Neuronal stem cell (in vitro differentiated cells): ENCODE data around the gene SDHAF2.

ENCODE experiments used
- DNase-seq: peaks from one replicate; pipeline ENCODE4 v3.0.0-alpha.2; 2013; ENCODE audit warnings: low spot score
- H2AFZ ChIP-seq: one replicate; pipeline ENCODE4 v1.6.1; 2013; ENCODE audit warnings: mild to moderate bottlenecking, low read length, inconsistent platforms
- H2AK5ac ChIP-seq: 2 replicates; pipeline ENCODE4 v1.6.1; 2013; ENCODE audit warnings: low read depth, mild to moderate bottlenecking, inconsistent platforms, low read length, moderate library complexity, mixed read lengths
- H2BK120ac ChIP-seq: 2 replicates; pipeline ENCODE4 v1.6.1; 2013; ENCODE audit warnings: low read depth, mild to moderate bottlenecking, inconsistent platforms, low read length, moderate library complexity, mixed read lengths
- H2BK12ac ChIP-seq: one replicate; pipeline ENCODE4 v1.6.1; 2013; ENCODE audit warnings: low read length, inconsistent platforms
- H2BK15ac ChIP-seq: 2 replicates; pipeline ENCODE4 v1.6.1; 2013; ENCODE audit warnings: mild to moderate bottlenecking, low read length, inconsistent platforms, mixed read lengths
- H2BK5ac ChIP-seq: one replicate; pipeline ENCODE4 v1.6.1; 2013; ENCODE audit warnings: inconsistent platforms, mild to moderate bottlenecking, low read length, moderate library complexity
- H3K14ac ChIP-seq: one replicate; pipeline ENCODE4 v1.6.1; 2013; ENCODE audit warnings: low read length, inconsistent platforms
- H3K18ac ChIP-seq: 2 replicates; pipeline ENCODE4 v1.6.1; 2013; ENCODE audit warnings: low read length, inconsistent platforms
- H3K23ac ChIP-seq: 2 replicates; pipeline ENCODE4 v1.6.1; 2013; ENCODE audit warnings: low read depth, mild to moderate bottlenecking, mixed read lengths, low read length, inconsistent platforms; ENCODE audit not compliant: poor library complexity
- H3K27ac ChIP-seq: replicated peaks from 3 replicates; pipeline ENCODE4 v1.5.1; 2013; ENCODE audit warnings: low read length, inconsistent platforms
- H3K27me3 ChIP-seq, 3 experiments: 2 replicates each; pipeline ENCODE4 v1.6.1; 2013; ENCODE audit warnings: low read length in 3 of 3, mild to moderate bottlenecking in 2 of 3, inconsistent platforms in 1 of 3, low read depth in 1 of 3, mixed read lengths in 1 of 3, moderate library complexity in 1 of 3; ENCODE audit not compliant: control insufficient read depth in 3 of 3, insufficient read depth in 3 of 3
- H3K36me3 ChIP-seq, 2 donors: replicated peaks in 1 of 2; 2 replicates each; pipeline ENCODE4 v1.6.1; 2013; ENCODE audit warnings: low read length in 2 of 2; ENCODE audit not compliant: control insufficient read depth in 2 of 2, insufficient read depth in 2 of 2
- H3K4ac ChIP-seq: 2 replicates; pipeline ENCODE4 v1.6.1; 2013; ENCODE audit warnings: inconsistent platforms, mild to moderate bottlenecking, low read length, moderate library complexity
- H3K4me1 ChIP-seq, 2 donors: 1 replicate in 1 of 2; 2 replicates in 1 of 2; pipeline ENCODE4 v1.6.1; 2013; ENCODE audit warnings: low read length in 2 of 2, low read depth in 1 of 2; ENCODE audit not compliant: control insufficient read depth in 2 of 2, insufficient read depth in 1 of 2
- H3K4me2 ChIP-seq: one replicate; pipeline ENCODE4 v1.6.1; 2013; ENCODE audit warnings: mild to moderate bottlenecking, low read length, inconsistent platforms; ENCODE audit not compliant: insufficient read depth, poor library complexity, severe bottlenecking
- H3K4me3 ChIP-seq, 2 donors: 2 replicates each; pipeline ENCODE4 v1.5.1; 2013; ENCODE audit warnings: low read length in 2 of 2, mild to moderate bottlenecking in 2 of 2, inconsistent platforms in 1 of 2, moderate library complexity in 1 of 2
- H3K79me1 ChIP-seq: one replicate; pipeline ENCODE4 v1.6.1; 2013; ENCODE audit warnings: low read depth, mild to moderate bottlenecking, inconsistent platforms, low read length, moderate library complexity
- H3K9ac ChIP-seq: one replicate; pipeline ENCODE4 v1.6.1; 2013; ENCODE audit warnings: mild to moderate bottlenecking, low read depth, low read length, inconsistent platforms; ENCODE audit not compliant: poor library complexity
- H3K9me3 ChIP-seq, 2 donors: replicated peaks in 1 of 2; 2 replicates each; pipeline versions ENCODE3 to v1.6.1; 2013; ENCODE audit warnings: low read length in 2 of 2, mild to moderate bottlenecking in 2 of 2, inconsistent platforms in 1 of 2, low read depth in 1 of 2, mixed read lengths in 1 of 2, moderate library complexity in 1 of 2; ENCODE audit not compliant: control insufficient read depth in 2 of 2, insufficient read depth in 1 of 2
- H4K8ac ChIP-seq: one replicate; pipeline ENCODE4 v1.6.1; 2013; ENCODE audit warnings: low read depth, mild to moderate bottlenecking, inconsistent platforms, low read length, moderate library complexity
- H4K91ac ChIP-seq: one replicate; pipeline ENCODE4 v1.6.1; 2013; ENCODE audit warnings: low read length, low read depth, mild to moderate bottlenecking, inconsistent platforms; ENCODE audit not compliant: poor library complexity
- WGBS, 2 donors: extraction: QIAGEN DNeasy Blood & Tissue Kit; methylation state at CpG; one replicate each; pipeline ENCODE4 v1.1.7; 2013; ENCODE audit warnings: missing lambda C conversion rate in 2 of 2, mixed read lengths in 1 of 2; ENCODE audit not compliant: insufficient read length in 2 of 2, insufficient replicate concordance in 1 of 2; ENCODE audit errors: extremely low coverage in 2 of 2; 5-methylcytosine and 5-hydroxymethylcytosine counted together

Gene SDHAF2

GRCh38 chr11:61480261-61480993 lies 50.5 kb downstream of the SDHAF2 start:
- H4K91ac ChIP-seq: no peak overlapping the region
- H2AK5ac ChIP-seq: no peak overlapping the region
- no peaks in the 10 kb centered on the region for H3K36me3 ChIP-seq
- H2BK5ac ChIP-seq: no peak overlapping the region
- H2BK15ac ChIP-seq: no peak overlapping the region
- H3K18ac ChIP-seq: no peak overlapping the region
- no peak overlapping the region for H3K14ac ChIP-seq
- no CpG with 5 or more reads among the region's 15 CpGs for WGBS, 2 donors
- H3K27me3 ChIP-seq: peaks cover 0 to 2% (median 0%) of the 10 kb centered on the region in 3 experiments
- H3K23ac ChIP-seq: no peak overlapping the region
- no peak overlapping the region for H3K4ac ChIP-seq
- no peak for DNase-seq
- no peak overlapping the region for H3K4me3 ChIP-seq
- H3K9me3 ChIP-seq: no peaks in the 10 kb centered on the region
- H4K8ac ChIP-seq: no peak overlapping the region
- H3K79me1 ChIP-seq: peaks cover 2% of the 10 kb centered on the region
- H3K27ac ChIP-seq: no peak overlapping the region
- H2BK120ac ChIP-seq: no peak overlapping the region
- peaks cover 26 to 32% of the 10 kb centered on the region in 2 donors for H3K4me1 ChIP-seq
- no peak overlapping the region for H2AFZ ChIP-seq
- no peak overlapping the region for H3K4me2 ChIP-seq
- H2BK12ac ChIP-seq: no peak overlapping the region
- no peak overlapping the region for H3K9ac ChIP-seq

DNA sequence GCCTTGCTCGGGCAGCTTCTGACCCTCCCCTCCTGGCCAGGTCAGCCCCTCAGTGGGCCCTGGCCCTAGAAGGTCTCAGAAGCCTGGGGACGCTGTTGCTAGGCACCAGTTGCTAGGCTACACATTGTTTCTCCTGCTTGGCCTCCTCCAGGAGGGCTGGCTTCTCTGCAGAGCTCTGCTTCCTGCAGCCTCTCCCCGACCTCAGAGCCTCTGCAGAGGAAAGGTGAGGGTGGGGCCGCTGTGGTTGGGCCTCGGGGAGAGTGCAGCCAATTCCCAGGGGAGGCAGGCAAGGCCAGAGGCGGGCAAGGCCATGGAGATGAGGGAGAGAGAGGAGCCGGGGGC lies 51.0 kb downstream of the SDHAF2 start:
- no peak overlapping the region for H3K27ac ChIP-seq

DNA sequence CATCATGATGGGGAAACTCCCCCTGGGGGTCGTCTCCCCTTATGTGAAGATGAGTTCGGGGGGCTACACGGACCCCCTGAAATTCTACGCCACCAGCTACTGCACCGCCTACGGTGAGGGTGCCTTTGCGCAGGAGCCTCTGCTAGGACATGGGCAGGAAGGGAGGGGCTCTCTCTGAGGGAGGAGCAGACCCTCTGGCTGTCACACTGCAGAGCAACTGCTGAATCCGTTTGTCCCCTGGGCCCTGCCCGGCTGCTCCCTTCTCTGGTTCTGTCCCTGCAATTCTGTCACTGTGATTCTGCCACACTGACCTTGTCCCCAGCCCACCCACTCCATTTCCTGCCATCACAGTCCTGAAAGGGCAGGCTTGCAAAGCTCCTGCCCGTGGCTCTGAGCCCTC lies 51.9 kb downstream of the SDHAF2 start:
- peak overlapping the region; percentile 6 for H3K23ac ChIP-seq
- H2AFZ ChIP-seq: no peak overlapping the region
- H3K4me1 ChIP-seq: peaks cover 26 to 32% of the 10 kb centered on the region in 2 donors
- H3K27me3 ChIP-seq: peaks cover 0 to 2% (median 0%) of the 10 kb centered on the region in 3 experiments
- H4K91ac ChIP-seq: no peak overlapping the region
- no peaks in the 10 kb centered on the region for H3K9me3 ChIP-seq
- WGBS, 2 donors: no CpG with 5 or more reads among the region's 10 CpGs
- no peak overlapping the region for H3K9ac ChIP-seq
- DNase-seq: no peak
- H2BK15ac ChIP-seq: peak overlapping the region; percentile 3
- no peak overlapping the region for H3K4me2 ChIP-seq
- H3K27ac ChIP-seq: no peak overlapping the region
- H3K4ac ChIP-seq: no peak overlapping the region
- peaks cover 2% of the 10 kb centered on the region for H3K79me1 ChIP-seq
- H2AK5ac ChIP-seq: peak overlapping the region; percentile 27
- peak overlapping the region; percentile 90 for H3K18ac ChIP-seq
- peak overlapping the region; percentile 12 for H3K14ac ChIP-seq
- peak overlapping the region; percentile 24 for H2BK12ac ChIP-seq
- H2BK120ac ChIP-seq: no peak overlapping the region
- no peak overlapping the region for H2BK5ac ChIP-seq
- H3K36me3 ChIP-seq: no peaks in the 10 kb centered on the region
- H4K8ac ChIP-seq: no peak overlapping the region
- H3K4me3 ChIP-seq: no peak overlapping the region

More for the DNA sequence above, 51.0 kb downstream of the SDHAF2 start:
- Histone ChIP-seq H2BK15ac (no peak overlapping the region), H2AK5ac (no peak overlapping the region), H3K4me3 (no peak overlapping the region), H2BK120ac (no peak overlapping the region), H4K91ac (no peak overlapping the region), H3K9me3 (no peaks in the 10 kb centered on the region), H4K8ac (no peak overlapping the region), H2BK12ac (no peak overlapping the region), H3K23ac (no peak overlapping the region), H3K9ac (no peak overlapping the region), H3K27me3 (peaks cover 0 to 2% (median 0%) of the 10 kb centered on the region in 3 experiments), H3K4ac (no peak overlapping the region), H3K14ac (no peak overlapping the region), H3K4me2 (peak overlapping the region; percentile 30), H2BK5ac (no peak overlapping the region), H3K18ac (no peak overlapping the region), H3K36me3 (no peaks in the 10 kb centered on the region), H3K4me1 (peaks cover 26 to 32% of the 10 kb centered on the region in 2 donors), H3K79me1 (peaks cover 2% of the 10 kb centered on the region), H2AFZ (no peak overlapping the region)
- peak; percentile 93 for DNase-seq
- WGBS, 2 donors: no CpG with 5 or more reads among the region's 7 CpGs

DNA sequence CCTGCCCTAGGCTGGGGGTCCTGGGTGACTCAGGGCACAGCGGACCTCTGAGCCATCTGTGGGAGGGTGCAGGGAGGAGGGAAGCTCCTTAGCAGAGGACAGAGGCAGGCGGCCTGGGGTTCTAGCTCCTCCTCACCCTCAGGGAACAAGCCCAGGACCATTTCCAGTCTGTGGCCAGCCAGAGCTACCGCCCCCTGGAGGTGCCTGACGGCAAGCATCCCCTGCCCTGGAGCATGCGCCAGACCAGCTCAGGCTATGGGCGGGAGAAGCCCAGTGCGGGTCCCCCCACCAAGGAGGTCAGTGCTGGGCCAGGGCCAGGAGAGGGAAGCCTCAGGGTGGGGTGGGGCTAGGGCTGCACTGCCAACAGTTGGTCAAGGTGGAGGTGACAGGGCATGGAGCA lies 52.6 kb downstream of the SDHAF2 start:
- Histone ChIP-seq H3K18ac (peak overlapping the region; percentile 90), H3K23ac (peak overlapping the region; percentile 76), H2BK12ac (peak overlapping the region; percentile 24), H3K4ac (no peak overlapping the region), H4K91ac (no peak overlapping the region), H2AFZ (no peak overlapping the region), H2BK120ac (no peak overlapping the region), H3K4me2 (no peak overlapping the region), H3K27ac (no peak overlapping the region), H4K8ac (no peak overlapping the region), H3K36me3 (no peaks in the 10 kb centered on the region), H3K4me1 (peaks cover 25 to 32% of the 10 kb centered on the region in 2 donors), H3K14ac (peak overlapping the region; percentile 73), H2AK5ac (peak overlapping the region; percentile 83), H3K4me3 (no peak overlapping the region), H3K9me3 (no peaks in the 10 kb centered on the region), H3K27me3 (peaks cover 0 to 2% (median 0%) of the 10 kb centered on the region in 3 experiments), H2BK5ac (no peak overlapping the region), H3K79me1 (peaks cover 2% of the 10 kb centered on the region), H2BK15ac (peak overlapping the region; percentile 3), H3K9ac (peak overlapping the region; percentile 47)
- DNase-seq: no peak
- WGBS, 2 donors: no CpG with 5 or more reads among the region's 7 CpGs
